PFSK-1 (cell line): ENCODE measurements around the gene MAP4.

Experiments
- FOXP2 ChIP-seq: optimal IDR thresholded peaks from 2 replicates; pipeline ENCODE3; 2011; ENCODE audit warnings: borderline replicate concordance, control low read depth, inconsistent platforms; ENCODE audit not compliant: insufficient read depth; ENCODE audit errors: extremely low read length, extremely low read depth
- POLR2AphosphoS5 ChIP-seq: IDR thresholded peaks from 2 replicates; pipeline ENCODE4 v1.6.1; 2012; ENCODE audit warnings: low read depth, mild to moderate bottlenecking, control low read depth, low read length, moderate library complexity
- REST ChIP-seq, 2 experiments: IDR thresholded peaks; 2 replicates each; pipeline versions ENCODE4 v1.6.1 to v1.8.0; 2011 to 2012; ENCODE audit warnings: low read depth in 2 of 2, low read length in 2 of 2, control low read depth in 1 of 2, inconsistent platforms in 1 of 2, mild to moderate bottlenecking in 1 of 2, moderate library complexity in 1 of 2; ENCODE audit not compliant: insufficient read depth in 1 of 2
- SIN3A ChIP-seq: IDR thresholded peaks from 2 replicates; pipeline ENCODE4 v1.6.1; 2012; ENCODE audit warnings: mild to moderate bottlenecking, low read length, moderate library complexity, borderline replicate concordance; ENCODE audit not compliant: insufficient read depth
- TAF1 ChIP-seq: IDR thresholded peaks from 2 replicates; pipeline ENCODE4 v1.6.1; 2012; ENCODE audit warnings: low read length, control low read depth, borderline replicate concordance; ENCODE audit not compliant: insufficient read depth

DNA sequence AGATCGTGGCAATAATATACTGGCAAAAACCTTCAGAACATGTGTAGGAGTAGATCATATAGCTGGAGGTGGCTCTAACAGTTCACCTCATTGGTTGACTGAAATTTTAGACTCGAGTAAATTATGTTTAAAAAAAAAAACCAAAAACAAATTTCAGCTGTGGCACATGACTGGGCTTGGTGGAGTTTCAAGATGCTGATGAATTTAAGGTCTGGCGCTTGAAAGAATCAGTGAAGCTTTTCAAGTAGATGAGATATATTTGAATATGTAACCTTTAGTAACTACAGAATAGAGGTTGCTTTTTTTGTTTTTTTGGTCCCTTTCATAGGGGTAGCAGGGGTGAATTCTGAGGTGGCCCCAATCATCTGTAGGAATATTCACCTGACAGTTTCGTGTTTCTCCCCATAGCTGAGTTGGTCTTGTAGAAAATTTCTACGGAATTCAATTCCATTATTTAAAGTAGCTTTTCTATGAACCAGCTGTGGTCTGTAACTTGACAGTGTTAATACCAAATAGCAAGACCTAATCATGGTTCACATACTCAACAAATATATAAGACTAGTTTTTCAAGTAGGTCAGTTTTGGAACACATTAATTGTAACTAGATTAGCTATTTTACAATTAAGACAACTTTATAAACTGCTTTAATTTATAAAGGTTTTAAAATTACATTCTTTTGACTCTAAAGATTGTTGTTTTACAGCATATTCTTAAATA lies 65.6 kb downstream of the MAP4 start:
- TF ChIP-seq POLR2AphosphoS5: no peak
- no peak for TF ChIP-seq SIN3A
- no peak for TF ChIP-seq REST (IDR thresholded peaks at IDR 0.05; ENCODE audit: insufficient read depth in 1 of 2, low read depth in 2 of 2, low read length in 2 of 2)
- TF ChIP-seq TAF1: no peak
- no peak for TF ChIP-seq FOXP2
